C4-2B (cell line): ENCODE results near the gene RPTOR.

Experiments
- CTCF ChIP-seq: fragments of 450-650 bp; conservative IDR thresholded peaks from 2 replicates; pipeline ENCODE4 v1.5.1; 2017; ENCODE audit warnings: mild to moderate bottlenecking
- ZFX ChIP-seq: fragments of 450-650 bp; IDR thresholded peaks from 2 replicates; pipeline ENCODE4 v1.6.1; 2017

DNA sequence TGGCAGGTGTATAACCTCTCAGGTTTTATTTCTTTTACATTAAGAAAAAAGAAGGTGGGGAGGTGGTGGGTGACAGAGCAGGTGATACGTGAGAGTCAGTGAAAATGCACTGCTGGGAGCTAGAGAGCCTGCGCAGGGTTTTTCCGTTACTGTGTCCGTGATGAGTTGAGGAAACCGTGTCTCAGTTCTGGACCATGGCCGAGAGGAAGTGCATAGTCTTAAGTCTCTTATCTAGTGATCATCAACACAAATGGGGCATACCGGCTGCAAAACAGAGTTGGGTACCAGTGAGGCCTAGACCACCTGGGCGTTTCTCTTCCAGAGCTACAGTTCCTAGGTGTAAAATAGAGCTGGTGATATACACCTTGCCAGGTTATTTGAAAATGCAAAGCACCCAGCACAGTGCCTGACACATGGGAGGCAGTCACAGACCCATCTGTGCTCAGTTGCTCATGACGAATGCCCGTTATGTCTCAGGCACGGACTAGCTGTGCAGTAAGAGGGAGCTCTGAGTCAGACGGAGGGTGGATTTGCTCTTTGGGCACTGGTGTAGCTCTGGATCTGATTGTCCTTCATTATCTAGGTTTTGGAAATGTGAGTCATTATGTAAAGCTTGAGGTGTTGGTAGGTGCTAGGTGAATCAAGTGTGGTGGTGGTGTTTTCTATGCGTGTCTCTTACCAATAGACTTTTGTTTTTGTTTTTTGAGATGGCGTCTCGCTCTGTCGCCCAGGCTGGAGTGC, 60.9 kb downstream of the RPTOR start:
- TF ChIP-seq CTCF, result no peak
- no peak for TF ChIP-seq ZFX
